ENCODE data around the gene ZNF830. TPM values are rescaled to one million over a fixed set of nuclear protein-coding genes. Genes with fewer than 3 reads are reported as not detected.

The ZNF830 gene
- total and polyA plus RNA-seq, 2 of the 13 experiments (the other 11 are each of a cell fraction or from before 2014, with no cell fraction given) = 6.1 to 19.0 TPM

- Histone ChIP-seq H3K9me3 (ENCODE audit: low read length) (no peaks in the 10 kb centered on the region), H3K27ac (ENCODE audit: extremely low read length, insufficient read depth, low read length) (peak within 1 kb of the TSS; percentile 98), H3K4me1 (ENCODE audit: insufficient read depth, low read length) (peaks cover 44% of the 10 kb centered on the region), H3K79me2 (ENCODE audit: insufficient read depth, low read length) (peaks cover 32% of the 10 kb centered on the region), H4K20me1 (ENCODE audit: insufficient read depth, low read length) (no peaks in the 10 kb centered on the region; the same call in 1 of the 2 replicates), H3K36me3 (replicated peaks in 1 of 2; ENCODE audit: control insufficient read depth in 1 of 2, insufficient read depth in 2 of 2, low read length in 2 of 2) (peaks cover 2 to 18% of the 10 kb centered on the region in 2 experiments; a peak in 4 of 5 replicates), H3K27me3 (ENCODE audit: control insufficient read depth in 1 of 2, insufficient read depth in 2 of 2, low read length in 2 of 2) (no peaks in the 10 kb centered on the region), H2AFZ (ENCODE audit: low read length) (no peak within 1 kb of the TSS), H3K4me3 (replicated peaks in 1 of 3; ENCODE audit: insufficient read depth in 1 of 3, low read depth in 2 of 3, low read length in 3 of 3) (peak within 1 kb of the TSS; percentile 73 to 87 (median 86)), H3K4me2 (ENCODE audit: low read depth, low read length) (peak within 1 kb of the TSS; percentile 85), H3K9ac (ENCODE audit: insufficient read depth, low read depth, low read length) (peak within 1 kb of the TSS; percentile 99)
- FAIRE-seq (peak; percentile 59), DNase-seq (ENCODE audit: low spot score) (peak; percentile 89), ATAC-seq (peak; percentile 79)
- ChIA-PET CTCF (ENCODE audit: low intra/inter-chr PET ratio, low total read pairs) (no interaction called here), POLR2A (interaction anchor here (1.0 to 3.2 kb wide), 8 partner anchors 16 to 148 kb away, joined by 3 to 14 read pairs (median 6); partner anchors contain the start of genes CCT6B, RFFL and ZNF830)
- WGBS (ENCODE audit: low lambda C conversion rate) = 10% methylated on average over 4 of the region's 39 CpGs
- in situ Hi-C loops (cut with HindIII; ENCODE audit: extremely low pct_ligation_motif_present, low pct_unique_long_range_greater_than_20kb) (no loop called here), intact Hi-C loops (cut with micrococcal nuclease; ENCODE audit: unreplicated experiment) (loop anchor here (2.0 kb wide), 1 partner anchor 20 kb away; the partner anchor contains the start of genes CCT6B and ZNF830)
- BruUV-seq (replicated peaks) = no TSS peak
- TF ChIP-seq RFX1 (IDR thresholded peaks at IDR 0.05) = no peak
- TF ChIP-seq ZC3H13 (CRISPR knock-in tag; IDR thresholded peaks at IDR 0.05) = no peak
- no peak for TF ChIP-seq RELA (CRISPR knock-in tag; IDR thresholded peaks at IDR 0.05)
- TF ChIP-seq ZMYM3 (CRISPR knock-in tag; IDR thresholded peaks at IDR 0.05) = no peak
- TF ChIP-seq ZSCAN21 (CRISPR knock-in tag; IDR thresholded peaks at IDR 0.05; ENCODE audit: borderline replicate concordance) = peak; percentile 63; the same call in 1 of the 2 replicates
- TF ChIP-seq, protein P1, sequence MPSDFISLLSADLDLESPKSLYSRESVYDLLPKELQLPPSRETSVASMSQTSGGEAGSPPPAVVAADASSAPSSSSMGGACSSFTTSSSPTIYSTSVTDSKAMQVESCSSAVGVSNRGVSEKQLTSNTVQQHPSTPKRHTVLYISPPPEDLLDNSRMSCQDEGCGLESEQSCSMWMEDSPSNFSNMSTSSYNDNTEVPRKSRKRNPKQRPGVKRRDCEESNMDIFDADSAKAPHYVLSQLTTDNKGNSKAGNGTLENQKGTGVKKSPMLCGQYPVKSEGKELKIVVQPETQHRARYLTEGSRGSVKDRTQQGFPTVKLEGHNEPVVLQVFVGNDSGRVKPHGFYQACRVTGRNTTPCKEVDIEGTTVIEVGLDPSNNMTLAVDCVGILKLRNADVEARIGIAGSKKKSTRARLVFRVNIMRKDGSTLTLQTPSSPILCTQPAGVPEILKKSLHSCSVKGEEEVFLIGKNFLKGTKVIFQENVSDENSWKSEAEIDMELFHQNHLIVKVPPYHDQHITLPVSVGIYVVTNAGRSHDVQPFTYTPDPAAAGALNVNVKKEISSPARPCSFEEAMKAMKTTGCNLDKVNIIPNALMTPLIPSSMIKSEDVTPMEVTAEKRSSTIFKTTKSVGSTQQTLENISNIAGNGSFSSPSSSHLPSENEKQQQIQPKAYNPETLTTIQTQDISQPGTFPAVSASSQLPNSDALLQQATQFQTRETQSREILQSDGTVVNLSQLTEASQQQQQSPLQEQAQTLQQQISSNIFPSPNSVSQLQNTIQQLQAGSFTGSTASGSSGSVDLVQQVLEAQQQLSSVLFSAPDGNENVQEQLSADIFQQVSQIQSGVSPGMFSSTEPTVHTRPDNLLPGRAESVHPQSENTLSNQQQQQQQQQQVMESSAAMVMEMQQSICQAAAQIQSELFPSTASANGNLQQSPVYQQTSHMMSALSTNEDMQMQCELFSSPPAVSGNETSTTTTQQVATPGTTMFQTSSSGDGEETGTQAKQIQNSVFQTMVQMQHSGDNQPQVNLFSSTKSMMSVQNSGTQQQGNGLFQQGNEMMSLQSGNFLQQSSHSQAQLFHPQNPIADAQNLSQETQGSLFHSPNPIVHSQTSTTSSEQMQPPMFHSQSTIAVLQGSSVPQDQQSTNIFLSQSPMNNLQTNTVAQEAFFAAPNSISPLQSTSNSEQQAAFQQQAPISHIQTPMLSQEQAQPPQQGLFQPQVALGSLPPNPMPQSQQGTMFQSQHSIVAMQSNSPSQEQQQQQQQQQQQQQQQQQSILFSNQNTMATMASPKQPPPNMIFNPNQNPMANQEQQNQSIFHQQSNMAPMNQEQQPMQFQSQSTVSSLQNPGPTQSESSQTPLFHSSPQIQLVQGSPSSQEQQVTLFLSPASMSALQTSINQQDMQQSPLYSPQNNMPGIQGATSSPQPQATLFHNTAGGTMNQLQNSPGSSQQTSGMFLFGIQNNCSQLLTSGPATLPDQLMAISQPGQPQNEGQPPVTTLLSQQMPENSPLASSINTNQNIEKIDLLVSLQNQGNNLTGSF (CRISPR knock-in tag; IDR thresholded peaks at IDR 0.05) = no peak
- no peak for TF ChIP-seq NCOA2 (CRISPR knock-in tag; IDR thresholded peaks at IDR 0.05)
- TF ChIP-seq SIN3B (IDR thresholded peaks at IDR 0.05; ENCODE audit: low read length) = no peak
- TF ChIP-seq GABPA (IDR thresholded peaks at IDR 0.05; ENCODE audit: low read depth, low read length) = no peak
- no peak for TF ChIP-seq GABPA (CRISPR knock-in tag; IDR thresholded peaks at IDR 0.05; ENCODE audit: low read depth)
- no peak for TF ChIP-seq CHD2 (IDR thresholded peaks at IDR 0.05; ENCODE audit: low read depth, low read length)
- no peak for TF ChIP-seq ZNF510 (CRISPR knock-in tag; IDR thresholded peaks at IDR 0.05; ENCODE audit: low read depth)
- peak; percentile 55; the same call in 1 of the 2 replicates for TF ChIP-seq HDAC2 (CRISPR knock-in tag; IDR thresholded peaks at IDR 0.05)
- TF ChIP-seq RCOR2 (CRISPR knock-in tag; IDR thresholded peaks at IDR 0.05) = no peak
- no peak for TF ChIP-seq ZZZ3 (CRISPR knock-in tag; IDR thresholded peaks at IDR 0.05; ENCODE audit: borderline replicate concordance)
- TF ChIP-seq FOXK2 (IDR thresholded peaks at IDR 0.05) = no peak
- TF ChIP-seq PTBP1 (IDR thresholded peaks at IDR 0.05; ENCODE audit: low read depth, low read length, poor library complexity, severe bottlenecking) = no peak
- no peak for TF ChIP-seq IKZF1 (IDR thresholded peaks at IDR 0.05)
- TF ChIP-seq ZNF766 (CRISPR knock-in tag; IDR thresholded peaks at IDR 0.05; ENCODE audit: borderline replicate concordance) = no peak; the same call in 1 of the 2 replicates
- 0 out of 2 replicates have a peak, but pooled peaks have one; percentile 12 for TF ChIP-seq HOXA9 (CRISPR knock-in tag; IDR thresholded peaks at IDR 0.05; ENCODE audit: borderline replicate concordance)
- TF ChIP-seq E2F5 (CRISPR knock-in tag; conservative IDR thresholded peaks at IDR 0.05) = no peak
Measured at GRCh38 chr17:34980353-34980680, 19.0 kb downstream of the ZNF830 start, which contains the start of gene LIG3. Gene LIG3 (plus strand): TSS chr17:34980512. CDS start chr17:34983006, 2,494 bp downstream.
